ENCODE measurements around the gene AGAP3. TPM values are rescaled to one million over a fixed set of nuclear protein-coding genes. Genes with fewer than 3 reads are reported as not detected.

The AGAP3 gene
- total RNA-seq, 1 experiment from 2014 or later: 126 TPM

DNA sequence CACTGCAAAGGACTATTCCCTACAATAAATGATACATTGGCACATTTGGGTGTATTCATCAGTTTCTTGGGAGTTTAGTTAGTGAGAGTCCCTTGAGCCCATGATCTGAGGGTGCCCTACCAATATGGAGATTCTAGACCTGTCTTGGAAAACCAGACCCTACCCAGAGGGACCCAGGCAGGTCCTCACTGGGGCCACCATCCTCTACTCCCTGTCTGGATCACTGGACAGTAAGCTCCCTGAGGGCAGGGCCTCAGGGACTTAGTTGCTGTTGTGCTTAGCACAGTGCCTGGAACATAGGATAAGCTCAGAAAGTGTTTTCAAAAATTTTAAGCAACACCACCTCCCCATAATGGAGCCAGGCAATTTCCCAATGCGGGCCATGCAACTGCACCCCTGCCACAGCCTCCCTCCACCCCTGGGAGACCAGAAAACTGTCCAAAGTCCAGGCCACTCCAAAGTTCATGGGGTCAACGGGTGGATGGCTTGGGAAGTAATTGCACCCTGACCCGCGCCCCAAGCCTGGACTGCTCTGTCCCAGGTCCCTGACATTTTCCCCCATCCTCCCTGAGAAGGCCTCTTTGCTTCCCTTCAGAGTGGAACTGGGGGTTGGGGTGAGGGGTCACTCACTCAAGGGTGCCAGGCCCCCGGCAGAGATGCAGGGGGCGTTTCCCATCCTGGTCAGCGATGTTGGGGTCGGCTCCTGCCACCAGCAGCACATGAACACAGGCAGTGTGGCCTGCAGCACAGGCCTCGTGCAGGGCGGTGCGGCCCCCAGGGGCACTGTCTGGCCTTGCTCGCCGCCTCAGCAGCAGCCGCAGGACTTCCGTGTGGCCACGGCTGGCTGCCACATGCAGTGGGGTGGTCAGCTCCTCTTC lies 99.7 kb downstream of the AGAP3 start:
- Histone ChIP-seq H3K4me2 (ENCODE audit: low read length) (no peak overlapping the region), H3K9ac (ENCODE audit: low read length) (no peak overlapping the region), H3K4me3 (replicated peaks in 1 of 2; ENCODE audit: low read depth in 1 of 2, low read length in 2 of 2) (no peak overlapping the region), H3K9me3 (ENCODE audit: control insufficient read depth in 1 of 2, insufficient read depth in 1 of 2, low read depth in 1 of 2, low read length in 2 of 2) (no peaks in the 10 kb centered on the region), H3K4me1 (ENCODE audit: control insufficient read depth in 1 of 2, insufficient read depth in 2 of 2, low read length in 2 of 2) (no peaks in the 10 kb centered on the region), H3K79me2 (ENCODE audit: insufficient read depth, low read length) (no peaks in the 10 kb centered on the region), H3K36me3 (ENCODE audit: control insufficient read depth in 1 of 2, insufficient read depth in 2 of 2, low read length in 2 of 2) (no peaks in the 10 kb centered on the region), H3K9me2 (ENCODE audit: insufficient read depth) (no peaks in the 10 kb centered on the region), H3K27ac (ENCODE audit: low read depth, low read length) (no peak overlapping the region), H3K27me3 (ENCODE audit: insufficient read depth, low read length) (no peaks in the 10 kb centered on the region), H2AFZ (ENCODE audit: low read depth, low read length, poor library complexity, severe bottlenecking) (no peak overlapping the region), H4K20me1 (ENCODE audit: insufficient read depth) (no peaks in the 10 kb centered on the region)
- intact Hi-C loops (cut with micrococcal nuclease): no loop called here
- no peak for TF ChIP-seq RAD21 (IDR thresholded peaks at IDR 0.05; ENCODE audit: low read depth)
- no peak for TF ChIP-seq SIN3A (IDR thresholded peaks at IDR 0.05; ENCODE audit: low read depth)
- TF ChIP-seq, protein P1, sequence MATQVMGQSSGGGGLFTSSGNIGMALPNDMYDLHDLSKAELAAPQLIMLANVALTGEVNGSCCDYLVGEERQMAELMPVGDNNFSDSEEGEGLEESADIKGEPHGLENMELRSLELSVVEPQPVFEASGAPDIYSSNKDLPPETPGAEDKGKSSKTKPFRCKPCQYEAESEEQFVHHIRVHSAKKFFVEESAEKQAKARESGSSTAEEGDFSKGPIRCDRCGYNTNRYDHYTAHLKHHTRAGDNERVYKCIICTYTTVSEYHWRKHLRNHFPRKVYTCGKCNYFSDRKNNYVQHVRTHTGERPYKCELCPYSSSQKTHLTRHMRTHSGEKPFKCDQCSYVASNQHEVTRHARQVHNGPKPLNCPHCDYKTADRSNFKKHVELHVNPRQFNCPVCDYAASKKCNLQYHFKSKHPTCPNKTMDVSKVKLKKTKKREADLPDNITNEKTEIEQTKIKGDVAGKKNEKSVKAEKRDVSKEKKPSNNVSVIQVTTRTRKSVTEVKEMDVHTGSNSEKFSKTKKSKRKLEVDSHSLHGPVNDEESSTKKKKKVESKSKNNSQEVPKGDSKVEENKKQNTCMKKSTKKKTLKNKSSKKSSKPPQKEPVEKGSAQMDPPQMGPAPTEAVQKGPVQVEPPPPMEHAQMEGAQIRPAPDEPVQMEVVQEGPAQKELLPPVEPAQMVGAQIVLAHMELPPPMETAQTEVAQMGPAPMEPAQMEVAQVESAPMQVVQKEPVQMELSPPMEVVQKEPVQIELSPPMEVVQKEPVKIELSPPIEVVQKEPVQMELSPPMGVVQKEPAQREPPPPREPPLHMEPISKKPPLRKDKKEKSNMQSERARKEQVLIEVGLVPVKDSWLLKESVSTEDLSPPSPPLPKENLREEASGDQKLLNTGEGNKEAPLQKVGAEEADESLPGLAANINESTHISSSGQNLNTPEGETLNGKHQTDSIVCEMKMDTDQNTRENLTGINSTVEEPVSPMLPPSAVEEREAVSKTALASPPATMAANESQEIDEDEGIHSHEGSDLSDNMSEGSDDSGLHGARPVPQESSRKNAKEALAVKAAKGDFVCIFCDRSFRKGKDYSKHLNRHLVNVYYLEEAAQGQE (IDR thresholded peaks at IDR 0.05; ENCODE audit: low read depth): no peak
- no peak for TF ChIP-seq YY1 (IDR thresholded peaks at IDR 0.05; ENCODE audit: extremely low read depth, insufficient replicate concordance, low read depth, low read length)
- TF ChIP-seq TCF7L2 (IDR thresholded peaks at IDR 0.05; ENCODE audit: borderline replicate concordance, extremely low read depth, insufficient read depth, insufficient read length): no peak
- TF ChIP-seq JUND (IDR thresholded peaks at IDR 0.05): no peak
- no peak for TF ChIP-seq EZH2 (IDR thresholded peaks at IDR 0.05)
- no peak for TF ChIP-seq EGR1 (IDR thresholded peaks at IDR 0.05; ENCODE audit: low read depth)
- no peak for TF ChIP-seq CBX3 (IDR thresholded peaks at IDR 0.05; ENCODE audit: low read depth)
- no peak for TF ChIP-seq CEBPB (IDR thresholded peaks at IDR 0.05; ENCODE audit: low read depth)
- TF ChIP-seq ZNF274 (IDR thresholded peaks at IDR 0.05; ENCODE audit: low read depth, low read length): no peak
- no peak for TF ChIP-seq POLR2AphosphoS5 (IDR thresholded peaks at IDR 0.05; ENCODE audit: low read depth, low read length)
- no peak for TF ChIP-seq SP1 (IDR thresholded peaks at IDR 0.05; ENCODE audit: low read depth)
- TF ChIP-seq FOSL1 (IDR thresholded peaks at IDR 0.05; ENCODE audit: low read depth): no peak
- TF ChIP-seq, protein P2, sequence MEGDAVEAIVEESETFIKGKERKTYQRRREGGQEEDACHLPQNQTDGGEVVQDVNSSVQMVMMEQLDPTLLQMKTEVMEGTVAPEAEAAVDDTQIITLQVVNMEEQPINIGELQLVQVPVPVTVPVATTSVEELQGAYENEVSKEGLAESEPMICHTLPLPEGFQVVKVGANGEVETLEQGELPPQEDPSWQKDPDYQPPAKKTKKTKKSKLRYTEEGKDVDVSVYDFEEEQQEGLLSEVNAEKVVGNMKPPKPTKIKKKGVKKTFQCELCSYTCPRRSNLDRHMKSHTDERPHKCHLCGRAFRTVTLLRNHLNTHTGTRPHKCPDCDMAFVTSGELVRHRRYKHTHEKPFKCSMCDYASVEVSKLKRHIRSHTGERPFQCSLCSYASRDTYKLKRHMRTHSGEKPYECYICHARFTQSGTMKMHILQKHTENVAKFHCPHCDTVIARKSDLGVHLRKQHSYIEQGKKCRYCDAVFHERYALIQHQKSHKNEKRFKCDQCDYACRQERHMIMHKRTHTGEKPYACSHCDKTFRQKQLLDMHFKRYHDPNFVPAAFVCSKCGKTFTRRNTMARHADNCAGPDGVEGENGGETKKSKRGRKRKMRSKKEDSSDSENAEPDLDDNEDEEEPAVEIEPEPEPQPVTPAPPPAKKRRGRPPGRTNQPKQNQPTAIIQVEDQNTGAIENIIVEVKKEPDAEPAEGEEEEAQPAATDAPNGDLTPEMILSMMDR (IDR thresholded peaks at IDR 0.05 in 2 of 3, conservative IDR thresholded peaks at IDR 0.05 in 1 of 3; ENCODE audit: borderline replicate concordance in 1 of 3, insufficient read depth in 1 of 3, low read depth in 2 of 3, low read length in 2 of 3): no peak
- no peak for TF ChIP-seq ELF1 (IDR thresholded peaks at IDR 0.05; ENCODE audit: borderline replicate concordance, low read depth)
- TF ChIP-seq, protein P3, sequence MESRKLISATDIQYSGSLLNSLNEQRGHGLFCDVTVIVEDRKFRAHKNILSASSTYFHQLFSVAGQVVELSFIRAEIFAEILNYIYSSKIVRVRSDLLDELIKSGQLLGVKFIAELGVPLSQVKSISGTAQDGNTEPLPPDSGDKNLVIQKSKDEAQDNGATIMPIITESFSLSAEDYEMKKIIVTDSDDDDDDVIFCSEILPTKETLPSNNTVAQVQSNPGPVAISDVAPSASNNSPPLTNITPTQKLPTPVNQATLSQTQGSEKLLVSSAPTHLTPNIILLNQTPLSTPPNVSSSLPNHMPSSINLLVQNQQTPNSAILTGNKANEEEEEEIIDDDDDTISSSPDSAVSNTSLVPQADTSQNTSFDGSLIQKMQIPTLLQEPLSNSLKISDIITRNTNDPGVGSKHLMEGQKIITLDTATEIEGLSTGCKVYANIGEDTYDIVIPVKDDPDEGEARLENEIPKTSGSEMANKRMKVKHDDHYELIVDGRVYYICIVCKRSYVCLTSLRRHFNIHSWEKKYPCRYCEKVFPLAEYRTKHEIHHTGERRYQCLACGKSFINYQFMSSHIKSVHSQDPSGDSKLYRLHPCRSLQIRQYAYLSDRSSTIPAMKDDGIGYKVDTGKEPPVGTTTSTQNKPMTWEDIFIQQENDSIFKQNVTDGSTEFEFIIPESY (IDR thresholded peaks at IDR 0.05; ENCODE audit: extremely low read depth, insufficient replicate concordance, low read length): no peak
- no peak for TF ChIP-seq EZH2phosphoT487 (IDR thresholded peaks at IDR 0.05; ENCODE audit: borderline replicate concordance)
- no peak for TF ChIP-seq SRF (IDR thresholded peaks at IDR 0.05; ENCODE audit: low read depth)
- ATAC-seq: no peak
- CTCF ChIA-PET: no interaction called here
- RAD21 ChIA-PET (ENCODE audit: low non-redundant PET in 1 of 2, low total read pairs in 2 of 2, uncharacterized antibody in 2 of 2, unreplicated experiment in 2 of 2): no interaction called here
- POLR2A ChIA-PET: no interaction called here
- no peak for DNase-seq (ENCODE audit: low read depth, low spot score)
- no TSS peak for BruUV-seq (replicated peaks)
